H1 (cell line): Measurements from ENCODE around the gene SBF2. TPM values are rescaled to one million over a fixed set of nuclear protein-coding genes. Genes with fewer than 3 reads are reported as not detected.

Source experiments
- CTCF ChIA-PET: fragments of 300-600 bp; sonication (Branson Sonifier 250); formaldehyde crosslinking; loops from one replicate; lab custom pipeline; 2021; ENCODE audit not compliant: partially characterized antibody; lab: Charles Lee
- POLR2A ChIA-PET: fragments of 300-600 bp; sonication (Branson Sonifier 250); formaldehyde crosslinking; loops from one replicate; lab custom pipeline; 2021; ENCODE audit warnings: inconsistent platforms; ENCODE audit not compliant: partially characterized antibody; lab: Charles Lee
- DNase-seq, 2 experiments: peaks; one replicate each; pipeline versions ENCODE4 v3.0.0 to v3.0.0-alpha.2; 2010 to 2022; ENCODE audit warnings: low spot score in 2 of 2, low read depth in 1 of 2, mixed read lengths in 1 of 2
- FAIRE-seq: peaks from 2 replicates; lab custom pipeline; 2011; peaks lifted over from hg19 to GRCh38; lab: Jason Lieb, UNC
- H2AFZ ChIP-seq: 2 replicates; pipeline ENCODE4 v1.8.1; 2012; ENCODE audit warnings: low read length, inconsistent platforms
- H2AK5ac ChIP-seq: 2 replicates; pipeline ENCODE4 v1.6.1; 2013; ENCODE audit warnings: low read depth, low read length
- H2BK120ac ChIP-seq: replicated peaks from 2 replicates; pipeline ENCODE3; 2013; ENCODE audit warnings: low read depth, low read length, inconsistent platforms
- H2BK12ac ChIP-seq: 2 replicates; pipeline ENCODE4 v1.6.1; 2013; ENCODE audit warnings: low read depth, low read length
- H2BK15ac ChIP-seq: 2 replicates; pipeline ENCODE4 v1.6.1; 2013; ENCODE audit warnings: low read length
- H2BK20ac ChIP-seq: 2 replicates; pipeline ENCODE4 v1.6.1; 2013; ENCODE audit warnings: low read length
- H2BK5ac ChIP-seq: 2 replicates; pipeline ENCODE4 v1.6.1; 2013; ENCODE audit warnings: low read depth, low read length
- H3K14ac ChIP-seq: 2 replicates; pipeline ENCODE4 v1.6.1; 2013; ENCODE audit warnings: inconsistent platforms; ENCODE audit not compliant: insufficient read length
- H3K18ac ChIP-seq: 2 replicates; pipeline ENCODE4 v1.6.1; 2013; ENCODE audit warnings: low read length; ENCODE audit errors: extremely low read depth
- H3K23ac ChIP-seq: 2 replicates; pipeline ENCODE4 v1.6.1; 2013; ENCODE audit warnings: inconsistent platforms; ENCODE audit not compliant: insufficient read length
- H3K23me2 ChIP-seq: 2 replicates; pipeline ENCODE4 v1.6.1; 2013; ENCODE audit warnings: low read depth, low read length
- H3K27ac ChIP-seq: 2 replicates; pipeline ENCODE4 v1.6.1; 2011; ENCODE audit warnings: low read depth, low read length, inconsistent platforms
- H3K27me3 ChIP-seq, 4 experiments: replicated peaks in 1 of 4; 1 replicate in 1 of 4; 2 replicates in 3 of 4; pipeline versions ENCODE4 v1.6.1 to v1.8.1; 2011 to 2013; ENCODE audit warnings: low read length in 3 of 4, mild to moderate bottlenecking in 3 of 4, inconsistent platforms in 2 of 4, mixed read lengths in 2 of 4, moderate library complexity in 1 of 4; ENCODE audit not compliant: control insufficient read depth in 3 of 4, insufficient read depth in 3 of 4; ENCODE audit errors: extremely low read depth in 1 of 4
- H3K36me3 ChIP-seq, 4 experiments: 2 replicates each; pipeline versions ENCODE4 v1.6.1 to v1.8.1; 2011 to 2013; ENCODE audit warnings: mild to moderate bottlenecking in 4 of 4, low read length in 3 of 4, moderate library complexity in 2 of 4, control low read depth in 1 of 4, inconsistent platforms in 1 of 4; ENCODE audit not compliant: insufficient read depth in 4 of 4, control insufficient read depth in 2 of 4
- H3K4ac ChIP-seq: replicated peaks from 2 replicates; pipeline ENCODE3; 2013; ENCODE audit warnings: low read length, low read depth, mixed read lengths, inconsistent platforms; ENCODE audit not compliant: insufficient read length
- H3K4me1 ChIP-seq, 4 experiments: replicated peaks in 1 of 4; 1 replicate in 1 of 4; 2 replicates in 3 of 4; pipeline versions ENCODE4 v1.6.1 to v1.8.1; 2011 to 2013; ENCODE audit warnings: low read length in 3 of 4, inconsistent platforms in 2 of 4, mixed read lengths in 1 of 4; ENCODE audit not compliant: insufficient read depth in 4 of 4, control insufficient read depth in 3 of 4
- H3K4me2 ChIP-seq, 2 experiments: 2 replicates each; pipeline versions ENCODE4 v1.6.1 to v1.8.1; 2011 to 2013; ENCODE audit warnings: low read depth in 2 of 2, low read length in 2 of 2, control low read depth in 1 of 2, inconsistent platforms in 1 of 2, mild to moderate bottlenecking in 1 of 2; ENCODE audit not compliant: insufficient read depth in 1 of 2
- H3K4me3 ChIP-seq, 4 experiments: fragments of 200-600, 300-600 bp in 1 of 4; sonication (generic), shearing (Covaris generic), sonication (Bioruptor Twin) in 1 of 4; 2 replicates each; pipeline versions ENCODE4 v1.5.1 to v1.8.1; 2011 to 2016; ENCODE audit warnings: low read length in 4 of 4, low read depth in 3 of 4, control low read depth in 2 of 4, inconsistent platforms in 2 of 4, mild to moderate bottlenecking in 2 of 4, mixed read lengths in 1 of 4, moderate library complexity in 1 of 4; ENCODE audit not compliant: insufficient read depth in 2 of 4; ENCODE audit errors: extremely low read depth in 1 of 4
- H3K56ac ChIP-seq: replicated peaks from 2 replicates; pipeline ENCODE3; 2013; ENCODE audit warnings: low read depth, mild to moderate bottlenecking, mixed read lengths, low read length, inconsistent platforms; ENCODE audit not compliant: insufficient read length
- H3K79me1 ChIP-seq: 2 replicates; pipeline ENCODE4 v1.6.1; 2013; ENCODE audit warnings: low read depth, low read length, control low read depth
- H3K79me2 ChIP-seq, 2 experiments: 2 replicates each; pipeline versions ENCODE4 v1.6.1 to v1.8.1; 2012 to 2013; ENCODE audit warnings: low read length in 2 of 2, mild to moderate bottlenecking in 2 of 2, inconsistent platforms in 1 of 2; ENCODE audit not compliant: insufficient read depth in 2 of 2, control insufficient read depth in 1 of 2
- H3K9ac ChIP-seq, 4 experiments: replicated peaks in 1 of 4; 1 replicate in 1 of 4; 2 replicates in 3 of 4; pipeline versions ENCODE4 v1.6.1 to v1.8.1; 2011 to 2013; ENCODE audit warnings: low read depth in 3 of 4, low read length in 3 of 4, control low read depth in 2 of 4, mild to moderate bottlenecking in 2 of 4, moderate library complexity in 2 of 4, inconsistent platforms in 1 of 4; ENCODE audit errors: extremely low read depth in 1 of 4
- H3K9me3 ChIP-seq, 2 experiments: 2 replicates each; pipeline versions ENCODE4 v1.6.1 to v1.8.1; 2012 to 2013; ENCODE audit warnings: mild to moderate bottlenecking in 2 of 2, moderate library complexity in 2 of 2, control low read depth in 1 of 2, inconsistent platforms in 1 of 2, low read depth in 1 of 2, low read length in 1 of 2, mixed read lengths in 1 of 2; ENCODE audit not compliant: insufficient read depth in 2 of 2
- H4K20me1 ChIP-seq, 2 experiments: replicated peaks in 1 of 2; 2 replicates each; pipeline versions ENCODE3 to v1.8.1; 2011 to 2013; ENCODE audit warnings: inconsistent platforms in 2 of 2, low read length in 2 of 2, mild to moderate bottlenecking in 1 of 2; ENCODE audit not compliant: insufficient read depth in 2 of 2, control insufficient read depth in 1 of 2
- H4K5ac ChIP-seq: 2 replicates; pipeline ENCODE4 v1.6.1; 2013; ENCODE audit warnings: low read length, low read depth, mixed read lengths, inconsistent platforms; ENCODE audit not compliant: insufficient read length
- H4K8ac ChIP-seq: 2 replicates; pipeline ENCODE4 v1.8.0; 2013; ENCODE audit warnings: mild to moderate bottlenecking, moderate library complexity, low read length, inconsistent platforms; ENCODE audit not compliant: insufficient read depth; ENCODE audit errors: extremely low read depth
- H4K91ac ChIP-seq: replicated peaks from 2 replicates; pipeline ENCODE3; 2013; ENCODE audit warnings: low read length, mixed read lengths, inconsistent platforms; ENCODE audit not compliant: insufficient read length
- HDAC2 ChIP-seq, 2 experiments: fragments of 300-600 bp in 1 of 2; sonication (generic) in 1 of 2; IDR thresholded peaks; 2 replicates each; pipeline ENCODE4 v1.6.1; 2011 to 2012; ENCODE audit warnings: low read depth in 2 of 2, low read length in 2 of 2, mild to moderate bottlenecking in 2 of 2, moderate library complexity in 2 of 2, borderline replicate concordance in 1 of 2, inconsistent platforms in 1 of 2
- MAFK ChIP-seq: IDR thresholded peaks from 2 replicates; pipeline ENCODE4 v1.6.1; 2012; ENCODE audit warnings: low read depth, mild to moderate bottlenecking, improper control_type of control experiment, low read length
- NRF1 ChIP-seq: IDR thresholded peaks from 2 replicates; pipeline ENCODE4 v1.6.1; 2011; ENCODE audit warnings: mild to moderate bottlenecking, low read depth, low read length, improper control_type of control experiment
- WGBS, 2 experiments: shearing (Covaris generic) in 1 of 2; methylation state at CpG; one replicate each; pipeline versions ENCODE4 v1.1.6 to v1.1.7; 2013 to 2015; ENCODE audit warnings: low lambda C conversion rate in 2 of 2, mixed read lengths in 2 of 2, inconsistent platforms in 1 of 2, low coverage in 1 of 2, missing lambda C conversion rate in 1 of 2; ENCODE audit not compliant: insufficient replicate concordance in 2 of 2, insufficient coverage in 1 of 2, insufficient read length in 1 of 2; ENCODE audit errors: extremely low coverage in 1 of 2, missing lambda C conversion rate in 1 of 2; 5-methylcytosine and 5-hydroxymethylcytosine counted together
- polyA plus RNA-seq, 7 experiments: library from polyadenylated mRNA; depleted of rRNA in 3 of 7; stranded (reverse) in 5 of 7; unstranded in 2 of 7; fragments of >200 nt in 5 of 7; fragments of 200-250 nt in 2 of 7; gene quantifications; 1 replicate in 5 of 7; 2 replicates in 1 of 7; 4 replicates in 1 of 7; pipeline versions ENCODE4 v1.2.1 to v1.2.3, GENCODE V29; 2011 to 2013; ENCODE audit warnings: missing spikeins in 2 of 7, mixed read lengths in 2 of 7
- total RNA-seq: library from RNA; stranded (reverse); fragmentation: NEBNext Ultra II Directional; extraction: Animal tissue kit (Norgen Biotek cat#: 25700); gene quantifications from 2 replicates; pipeline ENCODE4 v1.2.1, GENCODE V29; 2021

The SBF2 gene
- total and polyA plus RNA-seq, 2 of the 8 experiments (the other 6 are each of a cell fraction or from before 2014, with no cell fraction given), result 36.7 to 50.5 TPM

GRCh38 chr11:9955391-9955790, 338.6 kb downstream of the SBF2 start:
- H3K27ac ChIP-seq, result no peak overlapping the region
- FAIRE-seq (no peak), DNase-seq (no peak)
- no peak overlapping the region for H3K18ac ChIP-seq
- H3K36me3 ChIP-seq, result peaks cover 0 to 9% (median 3%) of the 10 kb centered on the region in 4 experiments; a peak in 3 of 8 replicates
- H4K91ac ChIP-seq, result no peak overlapping the region
- no peaks in the 10 kb centered on the region for H3K9me3 ChIP-seq
- no peak overlapping the region for H2BK5ac ChIP-seq
- H3K56ac ChIP-seq, result no peak overlapping the region
- no peaks in the 10 kb centered on the region for H3K79me1 ChIP-seq
- H4K20me1 ChIP-seq, result no peaks in the 10 kb centered on the region
- H2AFZ ChIP-seq, result no peak overlapping the region
- no peak overlapping the region for H2BK120ac ChIP-seq
- no peak overlapping the region for H2AK5ac ChIP-seq
- H2BK15ac ChIP-seq, result no peak overlapping the region
- H3K27me3 ChIP-seq, result no peaks in the 10 kb centered on the region
- H3K4me1 ChIP-seq, result no peaks in the 10 kb centered on the region
- no peak overlapping the region for H4K8ac ChIP-seq
- no peak overlapping the region for H3K23ac ChIP-seq
- no peak overlapping the region for H3K4ac ChIP-seq
- no peaks in the 10 kb centered on the region; the same call in 1 of the 2 replicates for H3K23me2 ChIP-seq
- H3K4me2 ChIP-seq, result no peak overlapping the region
- H3K14ac ChIP-seq, result no peak overlapping the region
- no peaks in the 10 kb centered on the region for H3K79me2 ChIP-seq
- WGBS, 2 experiments, result 89% methylated on average over 1 of the region's 1 CpG; no CpG with 5 or more reads in 1 of the 2 experiments
- H2BK20ac ChIP-seq, result no peak overlapping the region
- POLR2A ChIA-PET, result no interaction called here
- H2BK12ac ChIP-seq, result no peak overlapping the region
- no peak overlapping the region for H4K5ac ChIP-seq
- no peak overlapping the region for H3K4me3 ChIP-seq
- no peak overlapping the region for H3K9ac ChIP-seq
- CTCF ChIA-PET, result no interaction called here
- TF ChIP-seq NRF1 (no peak), MAFK (no peak), HDAC2 (IDR thresholded peaks at IDR 0.05; ENCODE audit: borderline replicate concordance in 1 of 2, low read depth in 2 of 2, low read length in 2 of 2) (no peak)
